HG02852 (cell line): Measurements from ENCODE around the gene REG1A.

Experiments
- ATAC-seq: cut with Tn5 transposase; IDR thresholded peaks from one replicate; pipeline ENCODE4 v1.9.1; 2021; ENCODE audit warnings: mild to moderate bottlenecking, moderate library complexity; ENCODE audit not compliant: unreplicated experiment

The REG1A gene

GRCh38 chr2:79120194-79120713, at the start of gene REG1A:
Gene REG1A, plus strand, starts transcription at chr2:79120488. Its CDS starts 374 bp downstream, at chr2:79120862.
- no peak for ATAC-seq

DNA sequence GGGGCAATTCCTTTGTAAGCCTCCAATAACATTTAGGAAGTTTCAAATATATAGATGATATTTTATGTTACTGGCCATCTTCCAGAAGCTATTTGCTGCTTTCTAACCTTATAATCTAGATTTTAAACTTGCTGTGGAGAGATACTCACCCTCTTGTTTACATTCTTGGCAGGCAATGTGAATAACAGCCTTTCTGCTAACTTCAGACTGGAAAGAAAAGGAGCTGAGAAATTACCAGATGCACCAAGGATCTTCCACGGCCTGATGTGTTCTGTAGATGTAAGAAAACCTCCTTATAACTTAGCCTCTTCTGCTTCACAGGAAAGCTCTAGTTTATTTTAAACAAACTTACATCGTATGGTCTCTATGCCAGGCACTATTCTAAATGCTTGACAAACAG, 49.2 kb upstream of the REG1A start:
- ATAC-seq = no peak

DNA sequence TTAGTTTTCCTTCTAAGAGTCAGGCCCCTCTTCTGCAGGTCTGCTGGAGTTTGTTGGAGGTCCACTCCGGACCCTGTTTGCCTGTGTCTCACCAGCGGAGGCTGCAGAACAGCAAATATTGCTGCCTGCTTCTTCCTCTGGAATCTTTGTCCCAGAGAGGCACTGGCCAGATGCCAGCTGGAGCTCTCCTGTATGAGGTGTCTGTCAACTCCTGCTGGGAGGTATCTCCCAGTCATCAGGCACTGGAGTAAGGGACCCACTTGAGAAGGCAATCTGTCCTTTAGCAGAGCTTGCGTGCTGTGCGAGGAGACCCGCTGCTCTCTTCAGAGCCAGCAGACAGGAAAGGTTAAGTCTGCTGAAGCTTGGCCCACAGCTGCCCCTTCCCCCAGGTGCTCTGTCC, 37.3 kb upstream of the REG1A start:
- no peak for ATAC-seq

DNA sequence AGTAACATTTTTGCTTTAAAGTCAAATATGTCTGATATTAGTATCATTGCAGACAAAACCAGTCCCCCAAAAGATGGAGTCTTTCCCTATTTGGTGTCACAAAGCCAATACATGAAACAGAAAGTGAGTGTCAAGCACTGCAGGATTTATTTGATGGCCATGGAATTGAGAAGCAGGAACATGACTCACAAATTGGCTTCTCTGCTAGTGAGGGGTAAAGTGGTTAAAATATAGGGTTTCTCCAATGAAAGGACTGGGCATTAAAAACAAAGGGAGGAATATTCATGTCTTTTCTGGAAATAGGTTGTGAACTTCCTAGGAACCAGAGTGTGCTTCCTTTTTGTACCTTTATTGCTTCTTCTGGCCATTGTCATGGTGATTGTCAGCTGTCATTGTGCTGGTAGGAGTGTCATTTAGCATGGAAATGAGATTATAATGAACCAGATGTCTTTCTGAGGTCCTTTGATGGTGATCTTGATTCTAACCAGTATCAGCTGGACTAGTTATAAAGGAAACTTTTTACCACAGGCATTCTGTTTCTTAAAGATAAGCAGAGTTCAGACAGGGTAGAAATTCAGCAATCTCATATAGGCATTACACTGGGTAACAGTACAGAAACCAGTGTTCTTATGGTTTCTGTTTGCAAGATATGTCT, 36.6 kb upstream of the REG1A start:
- no peak for ATAC-seq

- ATAC-seq = no peak
Observed at GRCh38 chr2:79084495-79085135, 35.7 kb upstream of the REG1A start.

DNA sequence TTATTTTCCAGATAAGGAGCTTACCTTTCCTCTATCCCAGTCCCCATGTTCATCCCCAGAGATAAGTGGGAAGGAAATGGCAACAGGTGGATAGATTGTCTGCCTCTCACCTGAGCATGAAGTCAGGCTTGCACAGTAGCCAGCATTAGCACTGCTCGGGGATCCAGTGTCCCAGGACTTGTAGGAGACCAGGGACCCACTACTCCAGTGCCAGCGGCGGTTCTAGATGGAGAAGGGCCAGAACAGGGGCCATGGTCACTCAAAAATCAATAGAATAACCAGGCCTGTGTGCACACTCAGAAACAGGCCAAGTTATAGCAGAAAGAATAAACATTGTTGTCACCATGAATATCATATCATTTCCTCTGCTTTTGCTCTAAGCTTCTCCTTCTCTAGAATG, 34.9 kb upstream of the REG1A start:
- ATAC-seq = no peak

- ATAC-seq = no peak
Observed at GRCh38 chr2:79086255-79086654, 34.0 kb upstream of the REG1A start.

GRCh38 chr2:79087785-79088364, 32.4 kb upstream of the REG1A start, which contains the start of gene REG1B:
Gene REG1B, minus strand, starts transcription at chr2:79087993. Its CDS starts 381 bp downstream, at chr2:79087612.
- ATAC-seq = no peak

GRCh38 chr2:79090693-79091092, 29.6 kb upstream of the REG1A start:
- ATAC-seq = no peak

- ATAC-seq = no peak
Observed at GRCh38 chr2:79097843-79098242, 22.4 kb upstream of the REG1A start.

DNA sequence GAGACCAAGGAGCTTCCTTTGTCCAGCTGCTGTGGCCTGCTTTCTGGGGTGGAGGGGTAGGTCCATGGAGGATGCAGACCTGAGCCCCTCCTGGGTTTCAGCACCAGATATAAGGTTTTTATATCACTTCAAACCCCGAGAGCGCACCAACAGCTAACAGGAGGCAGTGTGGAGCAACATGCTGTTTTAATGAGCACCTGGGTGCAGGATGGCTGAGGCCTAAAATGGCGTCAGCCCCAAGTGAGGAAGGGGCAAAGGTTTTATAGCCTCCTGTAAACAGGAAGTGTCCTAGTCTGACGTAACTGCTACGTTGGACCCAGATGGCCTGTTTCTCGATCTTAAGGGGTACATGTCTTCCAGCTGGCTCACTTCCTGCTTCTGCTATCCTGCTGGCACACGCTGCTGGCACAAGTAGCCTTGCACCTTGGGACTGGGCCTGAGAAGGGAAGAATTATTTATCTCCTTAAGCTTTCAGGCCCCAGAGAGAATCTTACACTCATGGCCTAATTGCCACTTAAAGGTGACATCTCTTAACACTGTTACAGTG, 21.1 kb upstream of the REG1A start:
- no peak for ATAC-seq

DNA sequence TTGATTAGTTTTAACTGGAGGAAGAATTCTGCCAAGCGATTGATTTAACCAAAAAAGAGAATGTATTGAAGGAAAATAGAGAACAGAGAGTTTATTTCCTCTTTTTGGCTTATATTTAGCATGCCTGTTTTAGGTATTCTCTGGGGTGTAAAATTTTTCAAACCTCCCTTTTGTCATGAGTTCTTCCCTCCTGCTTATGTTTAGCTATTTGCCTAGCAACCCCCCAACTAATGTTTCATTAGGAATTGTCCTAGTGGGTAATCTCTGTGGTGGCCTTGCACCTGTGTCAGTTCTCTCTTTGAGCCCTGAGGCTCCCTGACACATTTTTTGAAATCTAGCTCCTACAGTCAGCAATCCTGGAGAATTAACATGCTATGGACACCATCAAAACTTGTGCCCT, 20.0 kb upstream of the REG1A start:
- no peak for ATAC-seq

DNA sequence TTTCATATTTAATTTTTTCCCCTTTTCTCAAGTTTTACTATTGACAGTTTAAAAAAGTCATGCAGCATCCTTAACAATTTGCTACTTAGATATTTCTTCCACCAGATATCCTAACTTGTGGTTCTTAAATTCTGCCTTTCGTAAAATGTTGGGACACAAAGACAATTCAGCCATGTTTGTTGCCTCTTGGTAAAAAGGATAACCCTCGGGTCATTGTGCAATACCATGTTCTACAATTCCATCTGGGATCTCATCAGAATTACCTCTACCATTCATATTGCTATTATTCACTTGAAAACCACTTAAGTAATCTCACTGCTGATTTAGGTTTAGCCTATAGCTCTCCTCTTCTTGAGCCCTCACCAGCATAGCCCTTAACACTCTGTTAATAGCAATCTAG, 19.3 kb upstream of the REG1A start:
- no peak for ATAC-seq

- no peak for ATAC-seq
Observed at GRCh38 chr2:79103214-79103613, 17.1 kb upstream of the REG1A start.

- no peak for ATAC-seq
Observed at GRCh38 chr2:79105259-79105658, 15.0 kb upstream of the REG1A start.

DNA sequence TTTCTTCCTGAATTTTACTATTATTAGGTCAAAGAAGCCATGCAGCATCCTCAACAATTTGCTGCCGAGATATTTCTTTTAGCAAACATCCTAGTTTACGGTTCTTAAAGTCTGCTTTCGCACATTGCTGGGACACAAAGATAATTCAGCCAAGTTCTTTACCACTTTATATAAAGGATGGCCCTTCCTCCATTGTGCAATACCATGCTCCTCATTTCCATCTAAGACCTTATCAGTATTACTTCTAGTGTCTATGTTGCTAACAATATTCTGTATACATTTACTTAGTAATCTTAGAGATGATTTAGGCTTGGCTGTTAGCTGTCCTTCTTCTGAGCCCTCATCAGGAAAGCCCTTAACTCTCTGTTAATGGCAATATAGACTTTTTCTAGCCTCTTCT, 8.0 kb upstream of the REG1A start:
- ATAC-seq = no peak

GRCh38 chr2:79114797-79115494, 5.3 kb upstream of the REG1A start:
- no peak for ATAC-seq

GRCh38 chr2:79116997-79117928, 3.0 kb upstream of the REG1A start:
- no peak for ATAC-seq

DNA sequence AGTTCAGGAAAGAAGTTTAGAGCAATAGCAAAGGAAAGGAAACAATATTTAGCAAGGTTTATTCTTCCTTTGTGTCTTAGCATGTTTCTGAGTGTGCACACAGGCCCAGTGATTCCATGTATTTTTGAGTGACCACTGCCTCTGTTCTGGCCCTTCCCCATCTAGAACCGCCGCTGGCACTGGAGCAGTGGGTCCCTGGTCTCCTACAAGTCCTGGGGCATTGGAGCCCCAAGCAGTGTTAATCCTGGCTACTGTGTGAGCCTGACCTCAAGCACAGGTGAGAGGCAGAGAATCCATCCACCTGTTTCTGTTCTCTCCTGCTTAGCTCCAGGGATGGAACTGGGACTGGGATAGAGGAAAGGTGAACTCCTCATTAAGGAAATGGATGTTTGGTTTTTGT, 2.4 kb downstream of the REG1A start:
- ATAC-seq = no peak
